ENCODE results near the gene STOX1.

- TF ChIP-seq POLR2A (IDR thresholded peaks at IDR 0.05) (no peak), CTCF (IDR thresholded peaks at IDR 0.05 in 8 of 11, conservative IDR thresholded peaks at IDR 0.05 in 3 of 11) (no peak)
These were observed 2.2 kb downstream of the STOX1 start for GRCh38 chr10:68829521-68829920.

Data from spleen (tissue), 7 donors.